HG03571 (cell line): ENCODE data around the gene COA4.

Source experiments
- ATAC-seq: cut with Tn5 transposase; IDR thresholded peaks from one replicate; pipeline ENCODE4 v1.9.1; 2021; ENCODE audit not compliant: unreplicated experiment

COA4 gene

DNA sequence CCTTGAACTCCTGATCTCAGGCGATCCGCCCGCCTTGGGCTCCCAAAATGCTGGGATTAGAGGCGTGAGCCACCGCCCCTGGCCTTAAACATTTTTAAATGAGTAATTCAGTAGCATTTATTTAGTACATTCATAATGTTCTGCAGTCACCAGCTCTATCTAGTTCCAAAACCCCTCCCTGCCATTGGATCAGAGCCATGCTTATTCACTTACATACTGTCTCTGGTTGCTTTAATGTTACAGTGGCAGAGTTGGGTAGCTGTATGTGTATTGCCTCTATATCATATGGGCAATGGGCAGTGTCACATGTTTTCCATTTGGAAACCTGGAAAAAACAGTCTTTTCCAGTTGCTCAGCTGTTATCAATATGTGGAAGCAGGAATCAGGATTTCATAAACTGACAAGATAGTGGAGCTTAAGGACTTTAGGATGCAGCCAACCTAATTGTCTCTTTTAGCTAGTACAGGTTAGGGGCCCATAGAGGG lies 10.5 kb downstream of the COA4 start:
- ATAC-seq: no peak

DNA sequence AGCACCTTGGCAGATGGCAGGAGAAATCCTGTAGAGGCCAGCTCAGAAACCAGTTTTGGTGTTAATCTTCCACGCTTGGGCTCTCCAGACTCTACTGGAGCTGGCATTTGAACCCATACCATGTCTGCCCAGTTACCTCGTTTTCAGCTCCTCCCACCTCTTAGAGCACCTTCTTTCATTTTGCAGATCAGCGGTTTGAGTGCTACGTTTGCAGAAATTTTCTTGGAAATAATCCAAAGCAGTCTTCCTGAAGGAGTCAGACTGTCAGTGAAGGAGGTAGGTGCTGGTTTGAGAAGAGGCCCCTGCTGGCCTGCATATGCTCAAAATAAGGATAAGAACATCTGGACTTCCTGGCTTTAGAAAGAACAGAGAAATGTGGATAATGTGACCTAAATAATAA lies 13.7 kb downstream of the COA4 start:
- no peak for ATAC-seq

DNA sequence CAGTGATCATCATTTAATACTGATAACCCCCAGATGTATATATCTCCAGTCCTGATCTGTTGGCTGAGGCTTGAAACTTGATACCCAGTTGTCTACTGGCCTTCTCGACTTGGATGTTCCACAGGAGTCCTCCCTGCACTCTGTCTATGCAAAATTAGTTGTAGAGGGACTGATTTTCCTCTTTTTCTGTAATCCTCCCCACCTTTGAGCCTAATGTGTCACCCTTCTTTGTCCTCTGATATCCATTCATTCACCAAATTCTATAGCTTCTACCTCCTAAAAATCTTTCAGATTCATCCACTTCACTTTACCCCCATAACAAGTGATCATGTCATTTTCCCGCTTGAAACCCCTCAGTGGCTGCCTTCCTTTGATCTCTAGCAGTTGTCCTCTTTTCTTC lies 16.4 kb downstream of the COA4 start:
- ATAC-seq: no peak

DNA sequence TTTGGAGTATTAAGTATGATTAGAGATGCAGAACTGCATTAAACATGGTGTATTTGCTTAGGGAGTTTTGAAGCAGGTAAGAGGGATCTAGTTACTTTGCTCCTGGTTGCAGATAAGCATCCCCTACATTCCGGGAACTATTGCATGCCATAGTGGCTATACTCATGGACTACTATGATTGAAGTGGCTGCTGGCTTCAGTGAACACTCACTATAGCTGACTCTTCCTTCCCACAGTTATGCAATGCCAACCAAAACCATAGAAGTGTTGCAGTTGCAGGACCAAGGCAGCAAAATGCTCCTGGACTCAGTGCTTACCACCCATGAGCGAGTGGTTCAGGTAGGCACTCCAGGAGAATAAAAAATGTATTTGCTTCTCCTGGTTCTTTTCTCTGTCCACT lies 17.0 kb downstream of the COA4 start:
- ATAC-seq: no peak

DNA sequence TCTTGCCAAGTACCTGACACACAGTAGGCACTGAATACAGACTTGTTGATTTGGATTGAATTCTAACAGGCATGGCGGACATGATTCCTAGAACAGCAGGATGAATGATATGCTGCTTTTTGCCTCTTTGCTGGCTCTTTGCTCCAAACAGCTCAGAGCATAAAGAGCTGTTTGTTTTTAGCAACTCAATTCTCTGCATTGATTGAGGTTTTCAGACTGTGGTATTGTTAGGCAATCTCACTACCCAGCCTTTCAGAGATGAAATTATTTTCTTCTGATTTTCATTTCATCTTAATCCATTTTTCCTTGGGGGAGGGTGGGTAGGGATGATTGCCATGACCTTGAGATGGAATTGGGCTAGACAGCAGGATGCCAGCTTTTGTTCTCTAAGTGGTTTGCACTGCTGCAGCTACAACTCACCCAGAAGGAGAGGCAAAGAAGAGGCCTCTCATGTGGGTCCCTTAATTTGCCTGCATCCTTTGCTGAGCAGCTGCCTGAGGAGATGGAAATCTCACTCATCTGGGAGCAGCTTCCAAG lies 20.5 kb downstream of the COA4 start:
- ATAC-seq: no peak

DNA sequence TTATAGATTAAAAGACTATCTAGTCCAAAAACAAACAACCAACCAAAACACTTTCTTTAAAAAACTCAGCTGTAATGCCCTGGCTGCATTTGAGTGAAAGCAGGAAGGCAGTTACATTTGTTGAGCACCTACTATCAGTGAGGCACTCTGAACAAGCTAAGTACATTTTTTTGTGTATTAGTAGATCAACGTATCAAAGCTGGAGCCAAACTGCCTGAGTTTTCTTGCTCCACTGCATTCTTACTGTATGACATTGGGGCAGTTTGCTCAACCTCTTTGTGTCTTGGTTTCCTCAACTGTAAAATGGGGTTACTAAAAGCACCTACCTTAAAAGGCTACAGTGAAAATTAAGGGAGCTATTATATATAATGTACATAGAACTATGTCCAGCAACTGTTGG lies 22.0 kb downstream of the COA4 start:
- ATAC-seq: no peak

DNA sequence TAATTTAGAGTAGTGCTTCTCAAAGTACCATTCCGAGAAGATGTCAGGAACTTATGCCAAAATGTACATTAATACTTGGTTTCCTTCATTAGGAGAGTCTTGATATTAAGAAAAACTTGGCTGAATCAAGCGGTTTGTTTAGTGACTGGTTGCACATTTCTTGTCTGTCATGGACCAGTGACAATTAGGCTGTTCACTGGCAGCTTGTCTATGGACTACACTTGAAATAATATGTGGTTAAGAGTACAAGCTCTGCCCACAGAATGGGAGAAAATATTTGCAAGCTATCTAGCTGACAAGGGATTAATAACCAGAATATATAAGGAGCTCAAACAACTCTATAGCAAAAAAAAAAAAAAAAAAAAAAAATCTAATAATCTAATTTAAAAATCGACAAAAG lies 24.6 kb downstream of the COA4 start:
- no peak for ATAC-seq

DNA sequence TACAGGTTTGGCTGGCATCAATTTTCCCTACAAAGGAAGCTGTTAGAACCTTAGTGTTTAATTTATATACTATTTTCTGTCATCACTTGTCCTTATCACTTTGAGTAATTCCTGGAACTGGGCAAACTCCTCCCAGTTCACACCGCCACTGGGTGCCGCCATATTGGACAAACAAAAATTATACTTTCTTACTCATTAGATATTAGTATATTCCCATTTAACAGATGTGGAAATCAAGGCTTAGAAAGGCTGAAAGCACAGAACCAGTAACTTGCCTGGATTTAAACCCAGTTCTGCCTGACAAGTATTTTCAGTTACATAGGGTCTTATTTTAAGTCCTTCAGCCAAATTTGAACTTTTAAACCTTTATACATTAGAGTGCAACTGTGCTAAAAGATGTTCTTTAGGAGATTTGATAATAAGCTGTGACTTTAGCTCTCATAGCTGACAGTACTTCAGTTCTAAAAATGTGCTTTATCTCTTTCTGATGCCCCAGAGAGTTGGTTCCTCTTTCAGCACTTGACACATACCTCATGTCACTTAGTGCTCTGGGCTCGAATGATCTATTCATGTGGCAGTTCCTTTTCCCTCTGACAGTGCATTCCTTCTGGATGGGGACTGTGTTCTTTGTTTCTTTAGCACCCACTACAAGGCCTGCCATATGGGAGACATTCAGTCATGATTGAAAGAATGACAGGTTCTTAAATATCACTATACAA lies 25.4 kb downstream of the COA4 start:
- no peak for ATAC-seq

DNA sequence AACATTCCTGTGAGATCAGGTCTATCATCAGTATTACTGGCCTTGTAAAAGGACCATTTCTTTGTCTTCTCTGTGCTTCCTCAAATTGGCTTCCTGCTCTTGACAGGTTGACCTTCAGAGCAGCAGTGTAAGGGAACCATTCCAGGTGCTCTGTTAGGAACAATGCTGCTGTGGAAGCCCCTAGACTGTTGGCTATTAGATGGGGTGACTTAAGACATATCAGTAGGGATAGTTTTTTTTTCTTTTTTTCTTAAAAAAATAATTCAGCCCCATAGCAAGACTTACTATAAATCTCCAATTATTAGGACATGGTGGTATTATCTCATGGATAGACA lies 37.6 kb downstream of the COA4 start:
- ATAC-seq: no peak

DNA sequence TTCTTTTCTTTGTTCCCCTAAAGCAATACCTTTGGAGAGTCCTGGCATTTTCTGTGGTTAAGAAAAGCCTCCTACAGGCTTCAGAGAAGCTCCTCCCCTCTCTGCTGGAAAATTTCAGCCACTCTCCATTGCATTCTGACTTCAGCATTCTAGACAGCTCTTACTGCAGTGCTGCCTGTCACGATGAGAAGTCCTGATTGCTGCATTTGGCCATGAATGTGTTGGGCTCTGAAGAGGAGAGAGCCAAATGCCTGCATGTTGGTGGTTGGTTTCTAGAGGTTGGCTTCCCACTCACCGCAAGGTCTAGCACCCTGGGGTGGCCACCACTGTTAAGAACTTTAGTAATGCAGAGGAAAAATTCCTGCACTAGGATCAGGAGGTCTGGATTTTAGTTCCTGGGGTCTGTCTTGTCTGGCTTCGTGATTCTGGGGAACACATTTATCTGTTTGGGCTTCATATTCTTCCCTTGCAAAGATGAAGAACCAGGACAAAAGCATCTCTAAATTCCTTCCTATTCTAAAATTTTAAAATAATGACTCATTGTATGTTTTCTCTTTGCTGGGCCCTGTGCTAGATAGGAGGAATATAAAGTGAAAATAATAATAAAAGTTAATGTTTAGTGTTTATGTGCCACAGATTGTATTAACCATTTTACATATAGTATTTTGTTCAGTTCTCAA lies 38.1 kb downstream of the COA4 start:
- ATAC-seq: no peak

DNA sequence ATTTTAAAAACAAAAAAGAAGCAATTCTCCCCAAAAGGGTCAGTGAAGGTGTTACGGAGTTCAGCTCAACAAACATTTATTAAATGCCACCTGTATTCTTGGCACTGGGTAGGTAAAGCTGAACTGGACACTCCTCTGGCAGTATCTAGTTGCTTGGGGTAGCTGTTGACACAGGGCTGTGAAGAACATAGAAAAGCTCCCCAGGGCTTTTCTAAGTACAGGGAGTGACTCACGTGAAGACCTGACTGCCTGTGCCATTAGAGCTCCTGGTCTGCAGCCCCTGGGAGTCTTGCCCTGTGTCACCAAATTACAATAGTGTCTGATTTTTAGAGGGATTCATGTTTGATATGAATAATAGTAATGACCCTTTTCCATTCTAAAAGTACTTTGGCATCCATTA lies 43.6 kb downstream of the COA4 start:
- no peak for ATAC-seq

DNA sequence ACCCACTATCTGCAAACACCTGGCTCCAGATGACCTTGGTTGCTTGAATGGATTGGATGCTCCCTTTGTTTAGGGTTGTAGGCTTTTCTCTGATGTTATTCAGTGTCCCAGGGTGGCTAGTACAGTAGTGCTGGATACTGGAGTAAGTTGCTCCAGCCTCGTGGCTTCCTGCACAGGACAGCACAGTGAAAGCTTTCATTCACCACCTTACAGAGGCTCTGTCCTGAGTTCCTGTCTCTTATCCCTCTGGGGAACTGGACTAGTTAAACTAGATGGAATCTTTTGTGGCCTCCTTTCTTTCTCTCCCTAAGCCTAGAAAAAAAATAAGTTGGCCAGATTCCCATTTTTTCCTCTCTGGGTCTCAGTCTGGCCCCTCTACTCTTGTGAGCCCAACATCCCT lies 46.4 kb downstream of the COA4 start:
- no peak for ATAC-seq
